Measurements from ENCODE around the gene LTBP2. TPM values are rescaled to one million over a fixed set of nuclear protein-coding genes. Genes with fewer than 3 reads are reported as not detected.

LTBP2 gene
- total and polyA plus RNA-seq, 2 of the 8 experiments (the other 6 are each of a cell fraction or from before 2014, with no cell fraction given): 0.48 to 0.89 TPM

GRCh38 chr14:74582910-74583581 is 29.0 kb downstream of the LTBP2 start (continued):
- no peak for TF ChIP-seq CHD7 (IDR thresholded peaks at IDR 0.05; ENCODE audit: insufficient replicate concordance, low read length)
- TF ChIP-seq, protein P1, sequence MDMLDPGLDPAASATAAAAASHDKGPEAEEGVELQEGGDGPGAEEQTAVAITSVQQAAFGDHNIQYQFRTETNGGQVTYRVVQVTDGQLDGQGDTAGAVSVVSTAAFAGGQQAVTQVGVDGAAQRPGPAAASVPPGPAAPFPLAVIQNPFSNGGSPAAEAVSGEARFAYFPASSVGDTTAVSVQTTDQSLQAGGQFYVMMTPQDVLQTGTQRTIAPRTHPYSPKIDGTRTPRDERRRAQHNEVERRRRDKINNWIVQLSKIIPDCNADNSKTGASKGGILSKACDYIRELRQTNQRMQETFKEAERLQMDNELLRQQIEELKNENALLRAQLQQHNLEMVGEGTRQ (IDR thresholded peaks at IDR 0.05; ENCODE audit: low read length): no peak
- TF ChIP-seq YY1 (IDR thresholded peaks at IDR 0.05; ENCODE audit: low read depth, low read length): no peak

Data from H1 (cell line).